Measurements from ENCODE around the gene DCAF4.

DNA sequence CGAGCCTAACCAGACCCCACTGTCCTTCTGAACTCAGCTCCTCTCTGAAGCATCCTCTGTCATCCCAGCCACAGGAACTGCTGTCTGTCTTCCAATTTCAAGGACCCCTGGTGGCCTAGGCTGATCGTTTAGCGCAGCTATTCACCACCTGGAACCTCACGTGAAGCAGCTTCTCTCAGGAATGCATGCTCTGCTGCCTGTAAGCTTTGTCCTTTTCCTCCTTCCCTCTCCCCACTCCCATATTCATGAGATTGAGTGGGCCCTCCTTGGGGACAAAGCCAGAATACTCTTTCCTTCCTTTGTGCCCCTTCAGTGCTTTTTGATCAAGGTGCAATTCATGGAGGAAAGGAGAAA is 49.6 kb upstream of the DCAF4 start:
- TF ChIP-seq, protein P1, sequence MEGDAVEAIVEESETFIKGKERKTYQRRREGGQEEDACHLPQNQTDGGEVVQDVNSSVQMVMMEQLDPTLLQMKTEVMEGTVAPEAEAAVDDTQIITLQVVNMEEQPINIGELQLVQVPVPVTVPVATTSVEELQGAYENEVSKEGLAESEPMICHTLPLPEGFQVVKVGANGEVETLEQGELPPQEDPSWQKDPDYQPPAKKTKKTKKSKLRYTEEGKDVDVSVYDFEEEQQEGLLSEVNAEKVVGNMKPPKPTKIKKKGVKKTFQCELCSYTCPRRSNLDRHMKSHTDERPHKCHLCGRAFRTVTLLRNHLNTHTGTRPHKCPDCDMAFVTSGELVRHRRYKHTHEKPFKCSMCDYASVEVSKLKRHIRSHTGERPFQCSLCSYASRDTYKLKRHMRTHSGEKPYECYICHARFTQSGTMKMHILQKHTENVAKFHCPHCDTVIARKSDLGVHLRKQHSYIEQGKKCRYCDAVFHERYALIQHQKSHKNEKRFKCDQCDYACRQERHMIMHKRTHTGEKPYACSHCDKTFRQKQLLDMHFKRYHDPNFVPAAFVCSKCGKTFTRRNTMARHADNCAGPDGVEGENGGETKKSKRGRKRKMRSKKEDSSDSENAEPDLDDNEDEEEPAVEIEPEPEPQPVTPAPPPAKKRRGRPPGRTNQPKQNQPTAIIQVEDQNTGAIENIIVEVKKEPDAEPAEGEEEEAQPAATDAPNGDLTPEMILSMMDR (IDR thresholded peaks at IDR 0.05): no peak
- no peak for TF ChIP-seq POLR2A (IDR thresholded peaks at IDR 0.05)
